SK-N-SH treated with all-trans-retinoic acid at 6 μM for 48 hours (cell line): ENCODE data around the gene NACA2.

Source experiments
- ATAC-seq: fragments of 200-7000 bp; cut with Tn5 transposase; 3 replicates; pipeline ENCODE4 v1.9.1; 2020; ENCODE audit warnings: mild to moderate bottlenecking, moderate library complexity
- BACH2 ChIP-seq: fragments of 250-450 bp; sonication (Bioruptor Pico); IDR thresholded peaks from 2 replicates; pipeline ENCODE4 v1.9.0; 2021; ENCODE audit warnings: mild to moderate bottlenecking, borderline replicate concordance
- CREB5 ChIP-seq: fragments of 250-450 bp; sonication (Bioruptor Pico); IDR thresholded peaks from 2 replicates; pipeline ENCODE4 v1.5.1; 2020; ENCODE audit warnings: low read depth, mild to moderate bottlenecking, moderate library complexity
- CSDC2 ChIP-seq: fragments of 250-450 bp; sonication (Bioruptor Pico); IDR thresholded peaks from 2 replicates; pipeline ENCODE4 v1.5.0; 2020; ENCODE audit warnings: mild to moderate bottlenecking, moderate library complexity
- CSRNP3 ChIP-seq: fragments of 250-450 bp; sonication (Bioruptor Pico); IDR thresholded peaks from 2 replicates; pipeline ENCODE4 v1.5.1; 2021; ENCODE audit warnings: mild to moderate bottlenecking, moderate library complexity
- GLIS3 ChIP-seq: fragments of 250-450 bp; sonication (Bioruptor Pico); IDR thresholded peaks from 2 replicates; pipeline ENCODE4 v1.5.0; 2020; ENCODE audit warnings: mild to moderate bottlenecking, moderate library complexity
- ISL1 ChIP-seq: fragments of 250-450 bp; sonication (Bioruptor Pico); IDR thresholded peaks from 2 replicates; pipeline ENCODE4 v2.1.2; 2022; ENCODE audit warnings: mild to moderate bottlenecking, moderate library complexity
- OSR1 ChIP-seq: fragments of 250-450 bp; sonication (Bioruptor Pico); IDR thresholded peaks from 2 replicates; pipeline ENCODE4 v1.8.0; 2022; ENCODE audit warnings: moderate library complexity, mild to moderate bottlenecking, inconsistent platforms
- POU6F1 ChIP-seq: fragments of 250-450 bp; sonication (Bioruptor Pico); IDR thresholded peaks from 2 replicates; pipeline ENCODE4 v1.8.0; 2021; ENCODE audit warnings: low read depth, mild to moderate bottlenecking, moderate library complexity, borderline replicate concordance
- PPARA ChIP-seq: fragments of 250-450 bp; sonication (Bioruptor Pico); IDR thresholded peaks from 2 replicates; pipeline ENCODE4 v1.5.0; 2020; ENCODE audit warnings: mild to moderate bottlenecking, borderline replicate concordance
- RARB ChIP-seq: fragments of 250-450 bp; sonication (Bioruptor Pico); IDR thresholded peaks from 2 replicates; pipeline ENCODE4 v1.8.0; 2021; ENCODE audit warnings: mild to moderate bottlenecking, moderate library complexity
- SNAI2 ChIP-seq: fragments of 250-450 bp; sonication (Bioruptor Pico); IDR thresholded peaks from 2 replicates; pipeline ENCODE4 v1.5.0; 2020; ENCODE audit warnings: mild to moderate bottlenecking, moderate library complexity
- TCF4 ChIP-seq: fragments of 250-450 bp; sonication (Bioruptor Pico); IDR thresholded peaks from 2 replicates; pipeline ENCODE4 v1.8.0; 2021; ENCODE audit warnings: mild to moderate bottlenecking, moderate library complexity, borderline replicate concordance
- TOX ChIP-seq: fragments of 250-450 bp; sonication (Bioruptor Pico); IDR thresholded peaks from 2 replicates; pipeline ENCODE4 v1.8.0; 2021; ENCODE audit warnings: mild to moderate bottlenecking, moderate library complexity, borderline replicate concordance
- TSHZ2 ChIP-seq: fragments of 250-450 bp; sonication (Bioruptor Pico); IDR thresholded peaks from 2 replicates; pipeline ENCODE4 v1.5.0; 2020; ENCODE audit warnings: mild to moderate bottlenecking, moderate library complexity
- ZFP3 ChIP-seq: fragments of 250-450 bp; sonication (Bioruptor Pico); IDR thresholded peaks from 2 replicates; pipeline ENCODE4 v1.5.0; 2020; ENCODE audit warnings: mild to moderate bottlenecking, moderate library complexity
- ZFP30 ChIP-seq: fragments of 450-650 bp; formaldehyde crosslinking; IDR thresholded peaks from 2 replicates; pipeline ENCODE4 v1.5.0; 2022; ENCODE audit warnings: mild to moderate bottlenecking, moderate library complexity
- ZNF8 ChIP-seq: fragments of 450-650 bp; formaldehyde crosslinking; IDR thresholded peaks from 2 replicates; pipeline ENCODE4 v1.5.0; 2020; ENCODE audit warnings: mild to moderate bottlenecking, moderate library complexity

Gene NACA2

GRCh38 chr17:61591018-61591417 is at the start of gene NACA2:
TSS of gene NACA2 (minus strand) at chr17:61591219. CDS start at chr17:61591180, 39 bp downstream.
- TF ChIP-seq GLIS3 (CRISPR knock-in tag) (no peak), ISL1 (CRISPR knock-in tag) (no peak)
- no peak for ATAC-seq

GRCh38 chr17:61639818-61640217 is 48.8 kb upstream of the NACA2 start:
- ATAC-seq: no peak

GRCh38 chr17:61638087-61638486 is 47.1 kb upstream of the NACA2 start:
- TF ChIP-seq ZFP30: no peak
- no peak for TF ChIP-seq TSHZ2
- no peak for TF ChIP-seq SNAI2
- no peak for TF ChIP-seq TCF4
- TF ChIP-seq CSDC2 (CRISPR knock-in tag): no peak
- TF ChIP-seq POU6F1 (CRISPR knock-in tag): no peak
- no peak for TF ChIP-seq GLIS3 (CRISPR knock-in tag)
- TF ChIP-seq OSR1 (CRISPR knock-in tag): no peak
- no peak for TF ChIP-seq ZNF8 (CRISPR knock-in tag)
- no peak for TF ChIP-seq BACH2 (CRISPR knock-in tag)
- ATAC-seq: no peak

More at GRCh38 chr17:61639818-61640217, 48.8 kb upstream of the NACA2 start:
- TF ChIP-seq BACH2 (CRISPR knock-in tag): no peak
- no peak for TF ChIP-seq ZFP30
- TF ChIP-seq CSDC2 (CRISPR knock-in tag): no peak
- no peak for TF ChIP-seq CSRNP3 (CRISPR knock-in tag)
- TF ChIP-seq TOX (CRISPR knock-in tag): no peak
- no peak for TF ChIP-seq PPARA
- no peak for TF ChIP-seq ZFP3 (CRISPR knock-in tag)

- ATAC-seq: peak; percentile 77
- no peak for TF ChIP-seq OSR1 (CRISPR knock-in tag)
- no peak for TF ChIP-seq ISL1 (CRISPR knock-in tag)
- no peak for TF ChIP-seq TCF4
- no peak for TF ChIP-seq CSDC2 (CRISPR knock-in tag)
- no peak for TF ChIP-seq TSHZ2
- no peak for TF ChIP-seq TOX (CRISPR knock-in tag)
- no peak for TF ChIP-seq CSRNP3 (CRISPR knock-in tag)
- TF ChIP-seq POU6F1 (CRISPR knock-in tag): no peak
- no peak for TF ChIP-seq ZNF8 (CRISPR knock-in tag)
- TF ChIP-seq ZFP30: no peak
- no peak for TF ChIP-seq BACH2 (CRISPR knock-in tag)
- TF ChIP-seq RARB (CRISPR knock-in tag): no peak
- TF ChIP-seq CREB5 (CRISPR knock-in tag): no peak
- TF ChIP-seq, all 23 proteins: peak for 0
These were observed 45.0 kb upstream of the NACA2 start for GRCh38 chr17:61635913-61636432.
